Measurements from ENCODE around the gene USP36. TPM values are rescaled to one million over a fixed set of nuclear protein-coding genes. Genes with fewer than 3 reads are reported as not detected.

USP36 gene
- total RNA-seq, 1 experiment from 2014 or later = 79.5 TPM

DNA sequence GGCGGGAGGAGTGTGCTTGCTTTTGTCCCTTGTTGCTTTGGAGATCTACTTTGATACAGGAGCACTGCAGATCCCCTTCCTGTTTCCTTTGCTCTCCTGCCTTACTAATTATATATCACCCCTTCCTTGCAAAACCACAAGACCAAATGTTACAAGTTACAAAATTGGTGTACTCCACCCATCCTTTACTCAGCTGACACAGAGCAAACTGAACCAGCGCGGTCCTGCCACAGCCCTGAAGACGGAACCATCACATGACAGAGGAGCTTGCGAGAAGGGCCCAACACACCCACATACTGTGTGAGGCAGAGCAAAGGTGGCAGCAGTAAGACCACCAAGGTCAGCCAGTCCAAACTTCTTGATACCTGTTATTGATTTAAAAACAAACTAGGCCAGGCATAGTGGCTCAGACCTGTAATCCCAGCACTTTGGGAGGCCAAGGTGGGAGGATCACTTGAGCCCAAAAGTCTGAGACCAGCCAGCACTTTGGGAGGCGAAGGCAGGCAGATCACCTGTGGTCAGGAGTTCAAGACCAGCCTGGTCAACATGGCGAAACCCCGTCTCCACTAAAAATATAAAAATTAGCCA is 91.8 kb downstream of the USP36 start:
- CTCF ChIA-PET = no interaction called here
- TF ChIP-seq, protein P1, sequence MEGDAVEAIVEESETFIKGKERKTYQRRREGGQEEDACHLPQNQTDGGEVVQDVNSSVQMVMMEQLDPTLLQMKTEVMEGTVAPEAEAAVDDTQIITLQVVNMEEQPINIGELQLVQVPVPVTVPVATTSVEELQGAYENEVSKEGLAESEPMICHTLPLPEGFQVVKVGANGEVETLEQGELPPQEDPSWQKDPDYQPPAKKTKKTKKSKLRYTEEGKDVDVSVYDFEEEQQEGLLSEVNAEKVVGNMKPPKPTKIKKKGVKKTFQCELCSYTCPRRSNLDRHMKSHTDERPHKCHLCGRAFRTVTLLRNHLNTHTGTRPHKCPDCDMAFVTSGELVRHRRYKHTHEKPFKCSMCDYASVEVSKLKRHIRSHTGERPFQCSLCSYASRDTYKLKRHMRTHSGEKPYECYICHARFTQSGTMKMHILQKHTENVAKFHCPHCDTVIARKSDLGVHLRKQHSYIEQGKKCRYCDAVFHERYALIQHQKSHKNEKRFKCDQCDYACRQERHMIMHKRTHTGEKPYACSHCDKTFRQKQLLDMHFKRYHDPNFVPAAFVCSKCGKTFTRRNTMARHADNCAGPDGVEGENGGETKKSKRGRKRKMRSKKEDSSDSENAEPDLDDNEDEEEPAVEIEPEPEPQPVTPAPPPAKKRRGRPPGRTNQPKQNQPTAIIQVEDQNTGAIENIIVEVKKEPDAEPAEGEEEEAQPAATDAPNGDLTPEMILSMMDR (IDR thresholded peaks at IDR 0.05; ENCODE audit: unreplicated experiment) = no peak
- H3K36me3 Mint-ChIP-seq (ENCODE audit: insufficient read depth, unreplicated experiment) = no peaks in the 10 kb centered on the region
- H3K27ac Mint-ChIP-seq (ENCODE audit: unreplicated experiment) = no peak overlapping the region
- no peak for DNase-seq
- BruUV-seq (replicated peaks) = no TSS peak
- no peak overlapping the region for H3K4me3 Mint-ChIP-seq (ENCODE audit: low read depth, unreplicated experiment)
- intact Hi-C loops (cut with micrococcal nuclease; ENCODE audit: unreplicated experiment) = no loop called here
- no peaks in the 10 kb centered on the region for H3K9me3 Mint-ChIP-seq (ENCODE audit: low read depth, unreplicated experiment)
- peaks cover 34% of the 10 kb centered on the region for H3K4me1 Mint-ChIP-seq (ENCODE audit: low read depth, unreplicated experiment)
- H3K27me3 Mint-ChIP-seq (ENCODE audit: unreplicated experiment) = no peaks in the 10 kb centered on the region

DNA sequence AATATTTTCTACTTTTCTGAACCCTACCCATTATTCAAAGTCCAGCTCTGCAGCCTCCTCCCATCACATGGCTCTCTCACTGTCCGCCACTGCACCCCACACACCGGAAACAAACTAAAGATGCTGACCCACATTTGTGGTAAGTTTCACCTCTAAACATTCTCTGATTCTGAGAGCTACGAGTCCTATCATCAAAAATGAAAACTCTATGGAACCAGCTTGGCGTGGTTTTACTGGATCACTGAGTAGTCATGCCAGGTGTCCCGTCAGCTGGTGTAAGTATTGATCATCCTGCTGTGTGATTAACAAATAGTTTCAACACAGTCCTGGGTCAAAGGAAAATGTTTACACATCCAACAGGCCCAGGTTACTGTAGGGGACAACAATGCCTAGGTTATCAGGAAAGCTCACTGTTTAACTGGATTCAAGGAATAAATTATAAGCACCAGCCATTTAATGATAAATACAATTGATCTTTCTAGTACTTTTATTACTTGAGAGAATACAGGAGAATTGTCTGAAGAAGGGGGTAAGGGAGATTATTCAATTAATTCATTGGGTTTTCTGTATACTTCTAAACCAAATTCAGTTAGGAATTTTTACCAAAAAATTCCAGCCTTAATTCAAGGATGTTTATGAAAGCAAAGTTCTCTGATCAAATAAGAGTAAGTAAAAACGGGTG is 92.4 kb downstream of the USP36 start:
- H3K4me1 Mint-ChIP-seq (ENCODE audit: low read depth, unreplicated experiment) = peaks cover 34% of the 10 kb centered on the region
- BruUV-seq (replicated peaks) = no TSS peak
- TF ChIP-seq, protein P1 (IDR thresholded peaks at IDR 0.05; ENCODE audit: unreplicated experiment) = no peak
- H3K27me3 Mint-ChIP-seq (ENCODE audit: unreplicated experiment) = no peaks in the 10 kb centered on the region
- DNase-seq = no peak
- H3K4me3 Mint-ChIP-seq (ENCODE audit: low read depth, unreplicated experiment) = no peak overlapping the region
- CTCF ChIA-PET = no interaction called here
- no peaks in the 10 kb centered on the region for H3K36me3 Mint-ChIP-seq (ENCODE audit: insufficient read depth, unreplicated experiment)
- H3K9me3 Mint-ChIP-seq (ENCODE audit: low read depth, unreplicated experiment) = no peaks in the 10 kb centered on the region
- H3K27ac Mint-ChIP-seq (ENCODE audit: unreplicated experiment) = peak overlapping the region; percentile 81
- intact Hi-C loops (cut with micrococcal nuclease; ENCODE audit: unreplicated experiment) = no loop called here

DNA sequence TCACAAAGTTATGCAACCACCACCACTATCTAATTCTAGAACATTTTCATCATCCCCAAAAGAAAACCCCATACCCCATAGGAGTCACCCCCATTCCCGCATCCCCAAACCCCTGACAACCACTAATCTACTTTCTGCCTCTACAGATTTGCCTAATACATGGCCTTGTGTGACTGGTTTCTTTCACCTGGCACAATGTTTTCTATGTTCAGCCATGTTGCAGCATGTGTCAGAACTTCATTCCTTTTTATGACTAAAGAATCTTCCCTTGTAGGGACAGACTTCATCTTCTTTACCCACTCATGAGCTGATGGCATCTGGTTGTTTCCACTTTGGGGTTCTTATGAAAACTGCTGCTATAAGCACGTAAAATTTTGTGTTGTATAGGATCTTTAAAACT is 93.1 kb downstream of the USP36 start:
- intact Hi-C loops (cut with micrococcal nuclease; ENCODE audit: unreplicated experiment) = no loop called here
- Mint-ChIP-seq H3K27ac (ENCODE audit: unreplicated experiment) (no peak overlapping the region), H3K9me3 (ENCODE audit: low read depth, unreplicated experiment) (no peaks in the 10 kb centered on the region), H3K4me1 (ENCODE audit: low read depth, unreplicated experiment) (peaks cover 34% of the 10 kb centered on the region), H3K27me3 (ENCODE audit: unreplicated experiment) (no peaks in the 10 kb centered on the region), H3K4me3 (ENCODE audit: low read depth, unreplicated experiment) (no peak overlapping the region), H3K36me3 (ENCODE audit: insufficient read depth, unreplicated experiment) (no peaks in the 10 kb centered on the region)
- no peak for DNase-seq
- TF ChIP-seq, protein P1 (IDR thresholded peaks at IDR 0.05; ENCODE audit: unreplicated experiment) = no peak
- no TSS peak for BruUV-seq (replicated peaks)
- CTCF ChIA-PET = no interaction called here

DNA sequence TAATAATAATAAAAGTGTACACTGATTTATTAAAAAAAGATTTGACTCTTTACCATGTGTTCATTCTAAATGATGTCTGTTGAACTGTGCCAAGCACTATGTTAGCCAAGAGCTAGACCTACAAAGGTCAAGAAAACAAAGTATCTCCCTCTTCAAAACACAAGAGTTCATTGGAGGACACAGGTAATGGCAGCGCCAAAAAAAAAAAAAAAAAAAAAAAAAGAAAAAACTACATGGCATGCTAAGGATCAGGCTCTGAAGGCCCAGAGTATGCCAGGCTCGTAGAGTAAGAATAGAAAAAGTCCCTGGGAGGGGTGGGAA is 93.7 kb downstream of the USP36 start:
- TF ChIP-seq, protein P1 (IDR thresholded peaks at IDR 0.05; ENCODE audit: unreplicated experiment) = no peak
- H3K9me3 Mint-ChIP-seq (ENCODE audit: low read depth, unreplicated experiment) = no peaks in the 10 kb centered on the region
- no peak overlapping the region for H3K4me3 Mint-ChIP-seq (ENCODE audit: low read depth, unreplicated experiment)
- H3K36me3 Mint-ChIP-seq (ENCODE audit: insufficient read depth, unreplicated experiment) = no peaks in the 10 kb centered on the region
- no peaks in the 10 kb centered on the region for H3K27me3 Mint-ChIP-seq (ENCODE audit: unreplicated experiment)
- H3K4me1 Mint-ChIP-seq (ENCODE audit: low read depth, unreplicated experiment) = peaks cover 34% of the 10 kb centered on the region
- CTCF ChIA-PET = no interaction called here
- H3K27ac Mint-ChIP-seq (ENCODE audit: unreplicated experiment) = no peak overlapping the region
- intact Hi-C loops (cut with micrococcal nuclease; ENCODE audit: unreplicated experiment) = no loop called here
- no TSS peak for BruUV-seq (replicated peaks)
- no peak for DNase-seq

Data from Calu3 (cell line).